A673 (cell line): Measurements from ENCODE around the gene ALDH3B1. TPM values are rescaled to one million over a fixed set of nuclear protein-coding genes. Genes with fewer than 3 reads are reported as not detected.
A peak's percentile ranks its signal among the peaks of the same experiment; 100 is the strongest.

Source experiments
- BruUV-seq: library from RNA; stranded (reverse); fragments of 400-500 nt; replicated peaks from 2 replicates; lab custom pipeline; 2021; lab: Mats Ljungman, UMichigan
- CTCF ChIA-PET: fragments of 300-600 bp; sonication (Branson Sonifier 250); formaldehyde crosslinking; loops from one replicate; lab custom pipeline; 2022; ENCODE audit warnings: antibody characterized with exemption; lab: Charles Lee
- POLR2A ChIA-PET: fragments of 300-600 bp; sonication (Branson Sonifier 250); formaldehyde crosslinking; loops from one replicate; lab custom pipeline; 2022; ENCODE audit warnings: antibody characterized with exemption; ENCODE audit not compliant: low non-redundant PET; lab: Charles Lee
- DNase-seq: peaks from one replicate; pipeline ENCODE4 v3.0.0-alpha.2; 2015; ENCODE audit warnings: low spot score
- H3K27ac ChIP-seq: fragments of 200-600 bp; sonication (generic); 2 replicates; pipeline ENCODE4 v1.5.1; 2016; ENCODE audit warnings: mixed run types, low read depth, mild to moderate bottlenecking, mixed read lengths, antibody characterized with exemption, low read length; ENCODE audit not compliant: poor library complexity, severe bottlenecking
- H3K27me3 ChIP-seq: fragments of 200-600 bp; sonication (generic); replicated peaks from 2 replicates; pipeline ENCODE4 v1.6.1; 2017; ENCODE audit warnings: mixed run types, low read depth, mild to moderate bottlenecking, mixed read lengths, antibody characterized with exemption, low read length; ENCODE audit not compliant: insufficient read depth, poor library complexity
- H3K36me3 ChIP-seq: fragments of 200-600 bp; sonication (generic); 2 replicates; pipeline ENCODE4 v1.6.1; 2016; ENCODE audit warnings: mixed run types, mild to moderate bottlenecking, mixed read lengths, antibody characterized with exemption, low read length; ENCODE audit not compliant: insufficient read depth, poor library complexity, severe bottlenecking
- H3K4me1 ChIP-seq: fragments of 200-600 bp; sonication (generic); 2 replicates; pipeline ENCODE4 v1.6.1; 2017; ENCODE audit warnings: mixed run types, mild to moderate bottlenecking, mixed read lengths, antibody characterized with exemption, low read length; ENCODE audit not compliant: insufficient read depth, poor library complexity, severe bottlenecking
- H3K4me3 ChIP-seq: fragments of 200-600 bp; sonication (generic); 2 replicates; pipeline ENCODE4 v1.5.1; 2016; ENCODE audit warnings: low read depth, mixed run types, mild to moderate bottlenecking, mixed read lengths, low read length; ENCODE audit not compliant: poor library complexity, severe bottlenecking
- H3K9me3 ChIP-seq: fragments of 200-600 bp; sonication (generic); 2 replicates; pipeline ENCODE4 v1.6.1; 2016; ENCODE audit warnings: mixed run types, low read depth, mild to moderate bottlenecking, mixed read lengths, antibody characterized with exemption, low read length; ENCODE audit not compliant: poor library complexity, severe bottlenecking
- CTCF ChIP-seq: fragments of 300-800, 200-600 bp; sonication (generic); conservative IDR thresholded peaks from 2 replicates; pipeline ENCODE4 v1.5.1; 2017; ENCODE audit warnings: low read depth, mild to moderate bottlenecking, antibody characterized with exemption, low read length, moderate library complexity, mixed read lengths
- EZH2 ChIP-seq: fragments of 200-600 bp; sonication (generic); IDR thresholded peaks from 2 replicates; pipeline ENCODE4 v1.6.1; 2017; ENCODE audit warnings: borderline replicate concordance, low read depth, mild to moderate bottlenecking, mixed read lengths, antibody characterized with exemption, low read length; ENCODE audit not compliant: poor library complexity, severe bottlenecking
- intact Hi-C: fragments of 100-400 bp; cut with micrococcal nuclease; formaldehyde crosslinking; loops from one replicate; pipeline ENCODE4 v1.10.0; 2022; ENCODE audit not compliant: unreplicated experiment
- total RNA-seq: library from RNA; stranded (reverse); gene quantifications from 2 replicates; pipeline ENCODE4 v1.2.3, GENCODE V29; 2021

The ALDH3B1 gene
- total RNA-seq, 1 experiment from 2014 or later, result not detected

GRCh38 chr11:67996051-67996450 lies 14.1 kb upstream of the ALDH3B1 start:
- no peaks in the 10 kb centered on the region for H3K9me3 ChIP-seq
- no peak for DNase-seq
- no peak for TF ChIP-seq EZH2
- no peak overlapping the region for H3K27ac ChIP-seq
- peaks cover 2% of the 10 kb centered on the region for H3K27me3 ChIP-seq
- H3K4me1 ChIP-seq, result no peaks in the 10 kb centered on the region
- intact Hi-C loops, result loop anchor here (10.0 kb wide), 1 partner anchor 151 kb away; no protein-coding TSS in a partner anchor
- H3K4me3 ChIP-seq, result no peak overlapping the region
- ChIA-PET POLR2A (no interaction called here), CTCF (no interaction called here)
- BruUV-seq, result no TSS peak
- H3K36me3 ChIP-seq, result no peaks in the 10 kb centered on the region

GRCh38 chr11:67996622-67997474 lies 13.3 kb upstream of the ALDH3B1 start:
- Histone ChIP-seq H3K4me1 (no peaks in the 10 kb centered on the region), H3K36me3 (no peaks in the 10 kb centered on the region), H3K27me3 (no peaks in the 10 kb centered on the region), H3K4me3 (no peak overlapping the region), H3K27ac (no peak overlapping the region), H3K9me3 (no peaks in the 10 kb centered on the region)
- DNase-seq, result peak; percentile 71
- CTCF ChIA-PET, result no interaction called here
- BruUV-seq, result no TSS peak
- intact Hi-C loops, result loop anchor here (10.0 kb wide), 1 partner anchor 152 kb away; no protein-coding TSS in a partner anchor
- POLR2A ChIA-PET, result no interaction called here
- TF ChIP-seq CTCF, result no peak
- no peak for TF ChIP-seq EZH2

- intact Hi-C loops, result loop anchor here (10.0 kb wide), 1 partner anchor 153 kb away; no protein-coding TSS in a partner anchor
- no peak overlapping the region for H3K4me3 ChIP-seq
- H3K4me1 ChIP-seq, result no peaks in the 10 kb centered on the region
- no TSS peak for BruUV-seq
- H3K27ac ChIP-seq, result no peak overlapping the region
- no peaks in the 10 kb centered on the region for H3K9me3 ChIP-seq
- ChIA-PET POLR2A (no interaction called here), CTCF (no interaction called here)
- no peak for DNase-seq
- H3K27me3 ChIP-seq, result no peaks in the 10 kb centered on the region
- TF ChIP-seq CTCF, result no peak
- TF ChIP-seq EZH2, result no peak
- H3K36me3 ChIP-seq, result no peaks in the 10 kb centered on the region
Measured at GRCh38 chr11:67997475-67997921, 12.6 kb upstream of the ALDH3B1 start.
